Measurements from ENCODE around the gene NSD1.

GRCh38 chr5:177099422-177100093, 34.0 kb upstream of the NSD1 start:
- TF ChIP-seq CTCF (conservative IDR thresholded peaks at IDR 0.05; ENCODE audit: low read depth, low read length) (no peak), RCOR1 (IDR thresholded peaks at IDR 0.05; ENCODE audit: insufficient replicate concordance, low read length) (no peak), POLR2A (IDR thresholded peaks at IDR 0.05; ENCODE audit: low read depth, low read length) (no peak), BHLHE40 (IDR thresholded peaks at IDR 0.05; ENCODE audit: low read depth, low read length) (no peak), RAD21 (IDR thresholded peaks at IDR 0.05; ENCODE audit: low read length) (no peak), SMC3 (IDR thresholded peaks at IDR 0.05; ENCODE audit: low read depth, low read length) (no peak), USF2 (IDR thresholded peaks at IDR 0.05; ENCODE audit: low read depth, low read length) (no peak)

Measured in IMR-90 (cell line).